PC-3 (cell line): ENCODE results near the gene TBC1D5. TPM values are rescaled to one million over a fixed set of nuclear protein-coding genes. Genes with fewer than 3 reads are reported as not detected.

Experiments used
- ATAC-seq: fragments of 200-7000 bp; cut with Tn5 transposase; 2 replicates; pipeline ENCODE4 v1.9.1; 2020; ENCODE audit warnings: mild to moderate bottlenecking, moderate library complexity
- BruUV-seq: library from RNA; stranded (reverse); fragments of 400-500 nt; replicated peaks from 2 replicates; lab custom pipeline; 2021; lab: Mats Ljungman, UMichigan
- CTCF ChIA-PET: fragments of 300-600 bp; sonication (Branson Sonifier 250); formaldehyde crosslinking; loops from one replicate; lab custom pipeline; 2022; ENCODE audit warnings: antibody characterized with exemption; lab: Charles Lee
- POLR2A ChIA-PET: fragments of 300-600 bp; sonication (Branson Sonifier 250); formaldehyde crosslinking; loops from one replicate; lab custom pipeline; 2022; ENCODE audit warnings: antibody characterized with exemption; ENCODE audit not compliant: unreplicated experiment; lab: Charles Lee
- DNase-seq: peaks from one replicate; pipeline ENCODE4 v3.0.0-alpha.2; 2015
- H2AFZ ChIP-seq: fragments of 300-600 bp; sonication (generic); 2 replicates; pipeline ENCODE4 v1.6.0; 2016; ENCODE audit warnings: antibody characterized with exemption, low read length
- H3F3A ChIP-seq: fragments of 300-600 bp; sonication (generic); one replicate; pipeline ENCODE4 v1.6.0; 2017; ENCODE audit warnings: antibody characterized with exemption, low read length, control low read depth, mild to moderate bottlenecking; ENCODE audit not compliant: unreplicated experiment
- H3K27ac ChIP-seq: fragments of 300-600 bp; sonication (generic); 2 replicates; pipeline ENCODE4 v1.5.1; 2016; ENCODE audit warnings: mild to moderate bottlenecking, low read length
- H3K27me3 ChIP-seq: fragments of 300-600 bp; sonication (generic); 2 replicates; pipeline ENCODE4 v1.6.1; 2016; ENCODE audit warnings: low read length, mixed read lengths
- H3K36me3 ChIP-seq: fragments of 300-600 bp; sonication (generic); 2 replicates; pipeline ENCODE4 v1.6.1; 2016; ENCODE audit warnings: low read depth, mixed run types, low read length, mixed read lengths
- H3K4me1 ChIP-seq: fragments of 300-600 bp; sonication (generic); 2 replicates; pipeline ENCODE4 v1.5.1; 2016; ENCODE audit warnings: low read length; ENCODE audit not compliant: insufficient read depth
- H3K4me2 ChIP-seq: fragments of 300-600 bp; sonication (generic); 2 replicates; pipeline ENCODE4 v1.6.0; 2016; ENCODE audit warnings: low read length
- H3K4me3 ChIP-seq: fragments of 300-600 bp; sonication (generic); 2 replicates; pipeline ENCODE4 v1.5.1; 2016; ENCODE audit warnings: mild to moderate bottlenecking, low read length, mixed read lengths
- H3K79me2 ChIP-seq: fragments of 300-600 bp; sonication (generic); 2 replicates; pipeline ENCODE4 v1.6.1; 2017; ENCODE audit warnings: low read length, mixed read lengths
- H3K9ac ChIP-seq: fragments of 300-600 bp; sonication (generic); 2 replicates; pipeline ENCODE4 v1.6.0; 2016; ENCODE audit warnings: mild to moderate bottlenecking, low read length
- H3K9me2 ChIP-seq: fragments of 300-600 bp; sonication (generic); replicated peaks from 2 replicates; pipeline ENCODE4 v1.6.1; 2016; ENCODE audit warnings: mixed run types, low read length, mixed read lengths
- H3K9me3 ChIP-seq: fragments of 300-600 bp; sonication (generic); 2 replicates; pipeline ENCODE4 v1.6.1; 2016; ENCODE audit warnings: low read length, mixed read lengths
- H4K20me1 ChIP-seq: fragments of 300-600 bp; sonication (generic); 2 replicates; pipeline ENCODE4 v1.6.1; 2016; ENCODE audit warnings: low read length, mixed read lengths
- CTCF ChIP-seq: fragments of 300-600 bp; sonication (generic); conservative IDR thresholded peaks from 2 replicates; pipeline ENCODE4 v1.5.1; 2017; ENCODE audit warnings: antibody characterized with exemption, low read depth, mild to moderate bottlenecking, low read length
- EZH2 ChIP-seq: fragments of 300-600 bp; sonication (generic); IDR thresholded peaks from one replicate; pipeline ENCODE4 v1.6.1; 2017; ENCODE audit warnings: antibody characterized with exemption, mild to moderate bottlenecking, low read length; ENCODE audit not compliant: unreplicated experiment
- EZH2phosphoT487 ChIP-seq: fragments of 300-600 bp; sonication (generic); IDR thresholded peaks from 2 replicates; pipeline ENCODE4 v1.6.1; 2018; ENCODE audit warnings: mild to moderate bottlenecking, antibody characterized with exemption, low read length, borderline replicate concordance
- intact Hi-C: fragments of 100-400 bp; cut with micrococcal nuclease; formaldehyde crosslinking; loops from 2 replicates; pipeline ENCODE4 v1.9.0; 2023
- total RNA-seq: library from RNA; depleted of rRNA; stranded (reverse); fragments of >200 nt; gene quantifications from 2 replicates; pipeline ENCODE4 v1.2.3, GENCODE V29; 2014

Gene TBC1D5
- total RNA-seq, 1 experiment from 2014 or later = 54.5 TPM

GRCh38 chr3:17195192-17195611 lies 547.2 kb downstream of the TBC1D5 start:
- no peaks in the 10 kb centered on the region for H3K9me3 ChIP-seq
- H3K4me2 ChIP-seq = no peak overlapping the region
- ATAC-seq = no peak
- no peaks in the 10 kb centered on the region for H3K4me1 ChIP-seq
- H3K9me2 ChIP-seq = no peaks in the 10 kb centered on the region
- BruUV-seq = no TSS peak
- no peaks in the 10 kb centered on the region for H3K79me2 ChIP-seq
- ChIA-PET CTCF (no interaction called here), POLR2A (no interaction called here)
- no peak overlapping the region for H2AFZ ChIP-seq
- H3K4me3 ChIP-seq = no peak overlapping the region
- DNase-seq = no peak
- TF ChIP-seq EZH2 (no peak), CTCF (no peak), EZH2phosphoT487 (no peak)
- no peak overlapping the region for H3K27ac ChIP-seq
- H3K36me3 ChIP-seq = no peaks in the 10 kb centered on the region
- H3K27me3 ChIP-seq = no peaks in the 10 kb centered on the region
- H3K9ac ChIP-seq = no peak overlapping the region
- H4K20me1 ChIP-seq = no peaks in the 10 kb centered on the region
- intact Hi-C loops = no loop called here
- no peaks in the 10 kb centered on the region for H3F3A ChIP-seq

- no peaks in the 10 kb centered on the region for H3K4me1 ChIP-seq
- H3K27me3 ChIP-seq = no peaks in the 10 kb centered on the region
- no peaks in the 10 kb centered on the region for H3F3A ChIP-seq
- DNase-seq (no peak), ATAC-seq (no peak)
- H3K36me3 ChIP-seq = no peaks in the 10 kb centered on the region
- no peak overlapping the region for H3K4me2 ChIP-seq
- H3K4me3 ChIP-seq = no peak overlapping the region
- H3K9me2 ChIP-seq = no peaks in the 10 kb centered on the region
- no peak overlapping the region for H3K9ac ChIP-seq
- POLR2A ChIA-PET = no interaction called here
- no peaks in the 10 kb centered on the region for H4K20me1 ChIP-seq
- no peak overlapping the region for H2AFZ ChIP-seq
- intact Hi-C loops = no loop called here
- CTCF ChIA-PET = no interaction called here
- no TSS peak for BruUV-seq
- H3K9me3 ChIP-seq = no peaks in the 10 kb centered on the region
- H3K27ac ChIP-seq = no peak overlapping the region
- H3K79me2 ChIP-seq = no peaks in the 10 kb centered on the region
- TF ChIP-seq CTCF (no peak), EZH2 (no peak), EZH2phosphoT487 (no peak)
Observed at GRCh38 chr3:17194116-17194515, 548.3 kb downstream of the TBC1D5 start.

- Histone ChIP-seq H3K27ac (no peak overlapping the region), H2AFZ (no peak overlapping the region), H4K20me1 (no peaks in the 10 kb centered on the region), H3K27me3 (no peaks in the 10 kb centered on the region), H3K4me2 (no peak overlapping the region), H3F3A (no peaks in the 10 kb centered on the region), H3K36me3 (no peaks in the 10 kb centered on the region), H3K9ac (no peak overlapping the region), H3K79me2 (no peaks in the 10 kb centered on the region), H3K4me1 (no peaks in the 10 kb centered on the region), H3K4me3 (no peak overlapping the region), H3K9me3 (no peaks in the 10 kb centered on the region), H3K9me2 (no peaks in the 10 kb centered on the region)
- ChIA-PET CTCF (no interaction called here), POLR2A (no interaction called here)
- TF ChIP-seq CTCF (no peak), EZH2 (no peak), EZH2phosphoT487 (no peak)
- no peak for ATAC-seq
- intact Hi-C loops = no loop called here
- BruUV-seq = no TSS peak
- DNase-seq = no peak
Observed at GRCh38 chr3:17192995-17193394, 549.4 kb downstream of the TBC1D5 start.
